Left ventricle myocardium inferior (tissue), 1 donor: ENCODE results near the gene NUP133. TPM values are rescaled to one million over a fixed set of nuclear protein-coding genes. Genes with fewer than 3 reads are reported as not detected.

Experiments used
- DNase-seq: peaks from one replicate; pipeline ENCODE4 v3.0.0-alpha.2; 2020
- H3K27ac ChIP-seq: fragments of 200-600 bp; replicated peaks from 2 replicates; pipeline ENCODE4 v1.8.0; 2021
- H3K27me3 ChIP-seq: fragments of 200-600 bp; 2 replicates; pipeline ENCODE4 v1.8.0; 2021; ENCODE audit warnings: low read depth
- H3K36me3 ChIP-seq: fragments of 200-600 bp; 2 replicates; pipeline ENCODE4 v1.8.0; 2021
- H3K4me1 ChIP-seq: fragments of 200-600 bp; 2 replicates; pipeline ENCODE4 v1.8.0; 2021
- H3K4me3 ChIP-seq: fragments of 200-600 bp; 2 replicates; pipeline ENCODE4 v1.8.0; 2021; ENCODE audit warnings: mild to moderate bottlenecking, moderate library complexity
- H3K9me3 ChIP-seq: fragments of 200-600 bp; replicated peaks from 2 replicates; pipeline ENCODE4 v1.8.0; 2021
- CTCF ChIP-seq: fragments of 200-600 bp; IDR thresholded peaks from 2 replicates; pipeline ENCODE4 v1.8.0; 2021; ENCODE audit warnings: antibody characterized with exemption, mild to moderate bottlenecking, borderline replicate concordance
- intact Hi-C: fragments of 100-400 bp; cut with micrococcal nuclease; formaldehyde crosslinking; loops from one replicate; pipeline ENCODE4 v1.11.0; 2022
- total RNA-seq: library from RNA; stranded (reverse); fragmentation: NEBNext Ultra II Directional; extraction: Animal tissue kit (Norgen Biotek cat#: 25700); gene quantifications from one replicate; pipeline ENCODE4 v1.2.1, GENCODE V29; 2021
- donor health status: DM: no; HTN: yes; CAD: no; lungs with severe emphysema.

The NUP133 gene
- total RNA-seq, 1 donor from 2014 or later = 31.3 TPM

DNA sequence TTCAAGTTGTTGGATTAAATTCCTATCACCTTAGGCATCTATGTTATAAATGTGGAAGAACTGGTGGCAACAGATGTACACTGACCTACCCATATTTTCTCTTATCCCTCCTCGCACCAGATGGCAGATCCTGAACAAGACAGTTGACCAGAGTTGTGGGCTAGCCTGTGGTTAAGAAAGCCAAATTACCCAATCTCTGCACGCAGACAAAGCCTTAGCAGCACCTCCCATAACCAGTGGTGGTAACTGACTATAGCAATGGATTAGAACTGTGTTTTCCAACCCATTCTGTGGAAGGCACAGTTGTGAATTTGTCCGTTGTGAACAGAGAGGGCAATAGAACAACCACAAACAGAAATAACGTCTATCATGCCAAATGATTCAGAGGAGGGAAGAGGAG, 29.8 kb upstream of the NUP133 start:
- peaks cover 88% of the 10 kb centered on the region for H3K36me3 ChIP-seq
- H3K9me3 ChIP-seq = no peaks in the 10 kb centered on the region
- intact Hi-C loops = no loop called here
- no peak overlapping the region for H3K27ac ChIP-seq
- no peak overlapping the region for H3K4me3 ChIP-seq
- no peaks in the 10 kb centered on the region for H3K27me3 ChIP-seq
- no peaks in the 10 kb centered on the region for H3K4me1 ChIP-seq
- TF ChIP-seq CTCF = no peak
- no peak for DNase-seq

DNA sequence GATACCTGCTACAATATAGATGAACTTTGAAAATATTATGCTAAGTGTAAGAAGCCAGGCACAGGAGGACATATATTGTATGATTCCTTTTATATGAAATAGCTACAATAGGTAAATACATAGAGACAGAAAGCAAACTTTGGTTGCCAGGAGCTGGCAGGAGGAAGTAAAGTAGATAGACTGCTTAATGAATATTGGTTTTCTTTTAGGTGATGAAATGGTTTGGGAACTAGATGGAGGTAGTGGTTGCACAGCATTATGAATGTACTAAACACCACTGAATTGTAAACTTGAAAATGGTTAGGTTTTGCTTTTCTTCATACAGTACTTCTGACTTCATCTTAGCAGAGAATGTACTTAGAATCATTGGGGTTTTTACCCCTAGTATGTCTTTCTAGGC, 28.8 kb upstream of the NUP133 start:
- H3K27ac ChIP-seq = no peak overlapping the region
- H3K27me3 ChIP-seq = no peaks in the 10 kb centered on the region
- no peak for DNase-seq
- H3K4me1 ChIP-seq = no peaks in the 10 kb centered on the region
- H3K4me3 ChIP-seq = no peak overlapping the region
- H3K9me3 ChIP-seq = no peaks in the 10 kb centered on the region
- TF ChIP-seq CTCF = no peak
- peaks cover 91% of the 10 kb centered on the region for H3K36me3 ChIP-seq
- intact Hi-C loops = no loop called here

DNA sequence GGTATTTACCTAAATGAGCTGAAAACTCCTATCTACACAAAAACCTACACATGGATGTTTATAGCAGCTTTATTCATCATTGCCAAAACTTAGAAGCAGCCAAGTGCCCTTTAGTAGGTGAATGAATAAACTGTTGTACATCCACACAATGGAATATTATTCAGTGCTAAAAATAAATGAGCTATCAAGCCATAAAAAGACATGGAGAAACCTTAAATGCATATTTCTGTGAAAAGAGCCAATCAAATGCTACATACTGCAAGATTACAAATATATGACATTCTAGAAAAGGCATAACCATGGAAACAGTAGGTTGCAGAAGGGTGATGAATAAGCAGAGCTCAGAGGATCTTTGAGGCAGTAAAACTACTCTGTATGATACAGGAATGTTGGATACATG, 27.1 kb upstream of the NUP133 start:
- intact Hi-C loops = no loop called here
- no peaks in the 10 kb centered on the region for H3K9me3 ChIP-seq
- TF ChIP-seq CTCF = no peak
- no peaks in the 10 kb centered on the region for H3K27me3 ChIP-seq
- no peak overlapping the region for H3K27ac ChIP-seq
- H3K4me1 ChIP-seq = no peaks in the 10 kb centered on the region
- H3K36me3 ChIP-seq = peaks cover 90% of the 10 kb centered on the region
- DNase-seq = no peak
- H3K4me3 ChIP-seq = no peak overlapping the region

GRCh38 chr1:229531326-229531725, 23.2 kb upstream of the NUP133 start:
- H3K27ac ChIP-seq = no peak overlapping the region
- H3K4me1 ChIP-seq = no peaks in the 10 kb centered on the region
- H3K4me3 ChIP-seq = no peak overlapping the region
- no peak for TF ChIP-seq CTCF
- H3K9me3 ChIP-seq = no peaks in the 10 kb centered on the region
- no peak for DNase-seq
- H3K27me3 ChIP-seq = no peaks in the 10 kb centered on the region
- peaks cover 88% of the 10 kb centered on the region for H3K36me3 ChIP-seq
- intact Hi-C loops = no loop called here

DNA sequence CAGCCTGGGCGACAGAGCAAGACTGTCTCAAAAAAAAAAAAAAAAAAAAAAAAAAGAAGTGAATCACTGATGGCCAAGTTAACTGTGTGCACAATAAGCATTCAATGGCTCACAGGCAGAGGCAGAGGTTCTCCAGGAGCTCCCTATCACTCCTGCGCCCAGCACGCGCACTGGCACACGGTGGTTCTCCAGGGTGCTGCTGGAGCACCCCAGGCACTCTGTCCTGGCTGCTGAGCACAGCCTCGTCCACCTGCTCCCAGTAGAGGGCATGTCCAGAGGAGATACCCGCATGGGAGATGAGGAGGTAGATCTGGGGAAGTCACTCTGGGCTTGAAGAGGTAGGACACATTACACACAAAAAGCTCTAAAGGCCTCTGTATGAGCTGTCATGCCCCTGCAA, 21.5 kb upstream of the NUP133 start:
- H3K27ac ChIP-seq = no peak overlapping the region
- no peaks in the 10 kb centered on the region for H3K27me3 ChIP-seq
- H3K4me3 ChIP-seq = no peak overlapping the region
- H3K9me3 ChIP-seq = no peaks in the 10 kb centered on the region
- TF ChIP-seq CTCF = no peak
- no peaks in the 10 kb centered on the region for H3K4me1 ChIP-seq
- H3K36me3 ChIP-seq = peaks cover 90% of the 10 kb centered on the region
- DNase-seq = no peak
- intact Hi-C loops = no loop called here

DNA sequence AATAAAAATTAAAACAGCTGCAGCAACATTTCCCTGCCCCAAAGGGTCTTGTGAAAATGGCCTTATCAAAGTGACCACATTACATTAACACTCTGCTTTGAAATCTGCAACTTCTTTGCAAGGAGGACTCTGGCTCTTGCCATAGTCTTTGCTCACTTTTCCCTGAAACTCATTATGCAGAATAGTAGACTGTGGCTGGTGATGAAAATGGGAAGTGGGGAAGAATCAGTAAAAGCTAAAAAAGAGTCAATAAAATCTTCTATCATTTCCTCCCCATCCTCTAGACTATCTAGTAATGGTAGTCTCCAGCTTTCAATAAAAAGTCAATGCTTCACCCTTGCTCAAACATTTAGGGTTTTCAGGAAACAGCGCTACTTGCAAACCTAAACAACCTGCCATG, 18.6 kb upstream of the NUP133 start:
- Histone ChIP-seq H3K4me1 (no peaks in the 10 kb centered on the region), H3K9me3 (no peaks in the 10 kb centered on the region), H3K27me3 (no peaks in the 10 kb centered on the region), H3K27ac (no peak overlapping the region), H3K4me3 (no peak overlapping the region), H3K36me3 (peaks cover 87% of the 10 kb centered on the region)
- TF ChIP-seq CTCF = no peak
- no peak for DNase-seq
- intact Hi-C loops = no loop called here
